Measurements from ENCODE around the gene C5orf24.
"Not testable (repeated sequence)": the region's sequence is repeated elsewhere in the genome, so short reads cannot be mapped to it uniquely, and the experiment has no call there.

Gene C5orf24

GRCh38 chr5:134864707-134865106, 18.9 kb downstream of the C5orf24 start:
- no peak for DNase-seq

- no peak for DNase-seq
Observed at GRCh38 chr5:134873494-134873893, 27.7 kb downstream of the C5orf24 start.

- peak; percentile 72 for DNase-seq
Observed at GRCh38 chr5:134873987-134874830, 28.4 kb downstream of the C5orf24 start, which contains the start of gene TXNDC15. TSS of gene TXNDC15 (plus strand) at chr5:134874371. CDS start at chr5:134874428, 57 bp downstream.

GRCh38 chr5:134874831-134875655, 29.3 kb downstream of the C5orf24 start:
- no peak for DNase-seq

- DNase-seq: no peak
Observed at GRCh38 chr5:134877159-134877558, 31.4 kb downstream of the C5orf24 start.

GRCh38 chr5:134878403-134878802, 32.6 kb downstream of the C5orf24 start:
- peak; percentile 58 for DNase-seq

- peak; percentile 53 for DNase-seq
Observed at GRCh38 chr5:134879456-134879855, 33.7 kb downstream of the C5orf24 start.

- DNase-seq: not testable (repeated sequence)
Observed at GRCh38 chr5:134880937-134881336, 35.2 kb downstream of the C5orf24 start.

GRCh38 chr5:134881711-134882110, 35.9 kb downstream of the C5orf24 start:
- DNase-seq: not testable (repeated sequence)

- DNase-seq: no peak
Observed at GRCh38 chr5:134887593-134888159, 41.9 kb downstream of the C5orf24 start.

- DNase-seq: no peak
Observed at GRCh38 chr5:134889335-134889734, 43.6 kb downstream of the C5orf24 start.

GRCh38 chr5:134891473-134891872, 45.7 kb downstream of the C5orf24 start:
- DNase-seq: no peak

- no peak for DNase-seq
Observed at GRCh38 chr5:134892282-134892681, 46.5 kb downstream of the C5orf24 start.

- no peak for DNase-seq
Observed at GRCh38 chr5:134892926-134893325, 47.2 kb downstream of the C5orf24 start.

GRCh38 chr5:134893748-134894505, 48.2 kb downstream of the C5orf24 start:
- DNase-seq: no peak

- no peak for DNase-seq
Observed at GRCh38 chr5:134902071-134902801, 56.5 kb downstream of the C5orf24 start.

- peak; percentile 92 for DNase-seq
Observed at GRCh38 chr5:134904610-134905245, 59.0 kb downstream of the C5orf24 start, which contains the start of gene PCBD2. TSS of gene PCBD2 (plus strand) at chr5:134905131. CDS start at chr5:134905140, 9 bp downstream.

- DNase-seq: peak; percentile 75
Observed at GRCh38 chr5:134905246-134905996, 59.7 kb downstream of the C5orf24 start.

- DNase-seq: no peak
Observed at GRCh38 chr5:134906811-134907210, 61.0 kb downstream of the C5orf24 start.
